ENCODE data around the gene EVI5. TPM values are rescaled to one million over a fixed set of nuclear protein-coding genes. Genes with fewer than 3 reads are reported as not detected.

Gene EVI5
- total RNA-seq, 4 donors from 2014 or later: 13.6 to 21.6 (median 14.8) TPM

GRCh38 chr1:92831762-92832536 lies 47.0 kb upstream of the EVI5 start, which contains the start of gene RPL5:
Gene RPL5 (plus strand): TSS chr1:92832040. CDS start chr1:92832115, 75 bp downstream.
- Histone ChIP-seq H3K4me3 (peak within 1 kb of the TSS; percentile 99), H3K27me3 (no peaks in the 10 kb centered on the region), H3K36me3 (peaks cover 28% of the 10 kb centered on the region), H3K9me3 (no peaks in the 10 kb centered on the region), H3K27ac (peak within 1 kb of the TSS; percentile 97), H3K4me1 (peaks cover 42% of the 10 kb centered on the region)
- WGBS: under 1% methylated on average over 55 of the region's 57 CpGs
- TF ChIP-seq POLR2A (IDR thresholded peaks at IDR 0.05): peak; percentile 88 to 94
- TF ChIP-seq POLR2AphosphoS5 (IDR thresholded peaks at IDR 0.05): peak; percentile 98 to 99 (median 99)
- peak; percentile 35 for TF ChIP-seq EP300 (IDR thresholded peaks at IDR 0.05)
- TF ChIP-seq, protein P1, sequence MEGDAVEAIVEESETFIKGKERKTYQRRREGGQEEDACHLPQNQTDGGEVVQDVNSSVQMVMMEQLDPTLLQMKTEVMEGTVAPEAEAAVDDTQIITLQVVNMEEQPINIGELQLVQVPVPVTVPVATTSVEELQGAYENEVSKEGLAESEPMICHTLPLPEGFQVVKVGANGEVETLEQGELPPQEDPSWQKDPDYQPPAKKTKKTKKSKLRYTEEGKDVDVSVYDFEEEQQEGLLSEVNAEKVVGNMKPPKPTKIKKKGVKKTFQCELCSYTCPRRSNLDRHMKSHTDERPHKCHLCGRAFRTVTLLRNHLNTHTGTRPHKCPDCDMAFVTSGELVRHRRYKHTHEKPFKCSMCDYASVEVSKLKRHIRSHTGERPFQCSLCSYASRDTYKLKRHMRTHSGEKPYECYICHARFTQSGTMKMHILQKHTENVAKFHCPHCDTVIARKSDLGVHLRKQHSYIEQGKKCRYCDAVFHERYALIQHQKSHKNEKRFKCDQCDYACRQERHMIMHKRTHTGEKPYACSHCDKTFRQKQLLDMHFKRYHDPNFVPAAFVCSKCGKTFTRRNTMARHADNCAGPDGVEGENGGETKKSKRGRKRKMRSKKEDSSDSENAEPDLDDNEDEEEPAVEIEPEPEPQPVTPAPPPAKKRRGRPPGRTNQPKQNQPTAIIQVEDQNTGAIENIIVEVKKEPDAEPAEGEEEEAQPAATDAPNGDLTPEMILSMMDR (IDR thresholded peaks at IDR 0.05): peak; percentile 84 to 97
- peak; percentile 97 to 98 for DNase-seq (ENCODE audit: low spot score in 2 of 2)

DNA sequence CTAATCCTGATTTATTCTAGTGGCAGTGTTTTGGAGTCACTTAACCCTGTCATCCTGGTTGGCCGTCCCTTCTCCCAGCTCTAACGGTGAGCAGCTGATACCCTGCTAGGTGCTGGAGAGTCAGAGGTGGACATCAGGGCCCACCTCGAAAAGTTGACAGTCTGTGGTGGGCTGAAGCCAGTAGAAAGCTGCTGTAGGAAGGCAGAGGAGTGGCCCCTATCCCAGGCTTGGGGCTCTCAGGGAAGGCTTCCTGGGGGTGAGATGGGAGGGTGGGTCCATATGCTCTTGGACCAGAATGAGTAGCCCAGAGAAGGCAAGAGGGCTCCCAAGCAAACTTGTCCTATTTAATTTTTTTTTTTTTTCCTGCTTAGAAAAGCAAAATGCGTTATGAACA lies 46.5 kb upstream of the EVI5 start:
- peaks cover 37% of the 10 kb centered on the region for H3K4me1 ChIP-seq
- DNase-seq (ENCODE audit: low spot score in 2 of 2): no peak
- no peaks in the 10 kb centered on the region for H3K27me3 ChIP-seq
- 62% methylated on average over 4 of the region's 4 CpGs for WGBS
- peak overlapping the region; percentile 99 for H3K4me3 ChIP-seq
- peaks cover 22% of the 10 kb centered on the region for H3K36me3 ChIP-seq
- no peak for TF ChIP-seq POLR2AphosphoS5 (IDR thresholded peaks at IDR 0.05)
- no peak for TF ChIP-seq EP300 (IDR thresholded peaks at IDR 0.05)
- TF ChIP-seq, protein P1 (IDR thresholded peaks at IDR 0.05): no peak
- no peak for TF ChIP-seq POLR2A (IDR thresholded peaks at IDR 0.05)
- no peaks in the 10 kb centered on the region for H3K9me3 ChIP-seq
- H3K27ac ChIP-seq: no peak overlapping the region

DNA sequence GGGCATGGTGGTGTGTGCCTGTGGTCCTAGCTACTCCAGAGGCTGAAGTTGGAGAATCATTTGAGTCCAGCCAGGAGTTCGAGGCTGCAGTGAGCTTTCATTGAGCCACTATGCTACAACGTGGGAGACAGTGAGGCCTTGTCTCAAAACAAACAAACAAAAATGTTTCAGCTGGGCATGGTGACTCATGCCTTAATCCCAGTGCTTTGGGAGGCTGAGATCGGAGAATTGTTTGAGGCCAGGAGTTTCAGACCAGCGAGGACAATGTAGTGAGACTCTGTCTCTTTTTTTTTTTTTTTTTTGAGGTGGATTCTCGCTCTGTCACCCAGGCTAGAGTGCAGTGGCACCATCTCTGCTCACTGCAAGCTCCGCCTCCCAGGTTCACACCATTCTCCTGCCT lies 41.9 kb upstream of the EVI5 start:
- Histone ChIP-seq H3K4me3 (no peak overlapping the region), H3K9me3 (no peaks in the 10 kb centered on the region), H3K27ac (no peak overlapping the region), H3K4me1 (peaks cover 3% of the 10 kb centered on the region), H3K27me3 (no peaks in the 10 kb centered on the region), H3K36me3 (no peaks in the 10 kb centered on the region)
- no peak for DNase-seq (ENCODE audit: low spot score in 2 of 2)
- TF ChIP-seq, protein P1 (IDR thresholded peaks at IDR 0.05): no peak
- TF ChIP-seq POLR2AphosphoS5 (IDR thresholded peaks at IDR 0.05) (no peak), EP300 (IDR thresholded peaks at IDR 0.05) (no peak), POLR2A (IDR thresholded peaks at IDR 0.05) (no peak)
- WGBS: 86% methylated on average over 6 of the region's 6 CpGs

GRCh38 chr1:92822879-92823278 lies 38.0 kb upstream of the EVI5 start:
- Histone ChIP-seq H3K4me3 (no peak overlapping the region), H3K9me3 (no peaks in the 10 kb centered on the region), H3K27ac (no peak overlapping the region), H3K36me3 (no peaks in the 10 kb centered on the region), H3K27me3 (no peaks in the 10 kb centered on the region), H3K4me1 (no peaks in the 10 kb centered on the region)
- TF ChIP-seq POLR2AphosphoS5 (IDR thresholded peaks at IDR 0.05) (no peak), POLR2A (IDR thresholded peaks at IDR 0.05) (no peak), EP300 (IDR thresholded peaks at IDR 0.05) (no peak)
- TF ChIP-seq, protein P1 (IDR thresholded peaks at IDR 0.05): no peak
- no peak for DNase-seq (ENCODE audit: low spot score in 2 of 2)
- 88% methylated on average over 3 of the region's 3 CpGs for WGBS

DNA sequence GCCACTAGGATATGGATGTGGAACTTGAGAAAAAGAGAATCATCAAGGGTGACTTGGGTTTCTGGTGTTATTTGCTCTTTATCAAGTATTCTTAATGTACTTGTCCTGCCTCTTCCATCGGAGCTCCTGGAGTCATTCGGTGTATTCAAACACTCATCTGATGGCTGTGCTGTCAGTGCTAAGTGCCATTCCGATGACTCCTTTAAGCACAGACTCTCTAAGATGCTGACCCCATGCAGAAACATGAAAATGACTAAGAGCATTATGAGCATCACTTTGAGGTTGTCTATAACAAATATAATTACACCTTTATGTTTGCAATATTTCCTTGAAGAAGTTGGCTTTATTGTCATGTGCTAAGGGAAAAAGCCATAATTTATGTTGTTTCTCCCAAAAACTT lies 35.6 kb upstream of the EVI5 start:
- Histone ChIP-seq H3K36me3 (no peaks in the 10 kb centered on the region), H3K4me1 (no peaks in the 10 kb centered on the region), H3K27me3 (no peaks in the 10 kb centered on the region), H3K4me3 (no peak overlapping the region), H3K27ac (no peak overlapping the region), H3K9me3 (no peaks in the 10 kb centered on the region)
- TF ChIP-seq POLR2AphosphoS5 (IDR thresholded peaks at IDR 0.05) (no peak), EP300 (IDR thresholded peaks at IDR 0.05) (no peak), POLR2A (IDR thresholded peaks at IDR 0.05) (no peak)
- TF ChIP-seq, protein P1 (IDR thresholded peaks at IDR 0.05): no peak
- WGBS: 95% methylated on average over 3 of the region's 3 CpGs
- no peak for DNase-seq (ENCODE audit: low spot score in 2 of 2)
